Femur (tissue), 1 donor: ENCODE measurements around the gene EDDM3A.
"Not testable (repeated sequence)": the region's sequence is repeated elsewhere in the genome, so short reads cannot be mapped to it uniquely, and the experiment has no call there.

Experiments used
- DNase-seq: peaks from one replicate; pipeline ENCODE4 v3.0.0-alpha.2; 2017

Gene EDDM3A

GRCh38 chr14:20733684-20734429, 11.8 kb upstream of the EDDM3A start:
- DNase-seq: no peak

- DNase-seq: no peak
Measured at GRCh38 chr14:20734430-20734806, 11.3 kb upstream of the EDDM3A start.

- not testable (repeated sequence) for DNase-seq
Measured at GRCh38 chr14:20738292-20738691, 7.4 kb upstream of the EDDM3A start.

- no peak for DNase-seq
Measured at GRCh38 chr14:20742132-20742531, 3.6 kb upstream of the EDDM3A start.

- DNase-seq: no peak
Measured at GRCh38 chr14:20743556-20743955, 2.1 kb upstream of the EDDM3A start.

GRCh38 chr14:20746566-20746965, 879 bp downstream of the EDDM3A start:
- no peak for DNase-seq

GRCh38 chr14:20748439-20748838, 2.8 kb downstream of the EDDM3A start:
- no peak for DNase-seq

GRCh38 chr14:20750194-20750593, 4.5 kb downstream of the EDDM3A start:
- DNase-seq: no peak

GRCh38 chr14:20751963-20752562, 6.4 kb downstream of the EDDM3A start:
- DNase-seq: no peak

- no peak for DNase-seq
Measured at GRCh38 chr14:20754308-20754707, 8.6 kb downstream of the EDDM3A start.

- no peak for DNase-seq
Measured at GRCh38 chr14:20755037-20755436, 9.3 kb downstream of the EDDM3A start.

- no peak for DNase-seq
Measured at GRCh38 chr14:20757965-20758364, 12.3 kb downstream of the EDDM3A start.

- DNase-seq: not testable (repeated sequence)
Measured at GRCh38 chr14:20759465-20759864, 13.8 kb downstream of the EDDM3A start.

GRCh38 chr14:20760950-20761349, 15.3 kb downstream of the EDDM3A start:
- DNase-seq: no peak

GRCh38 chr14:20768593-20768892, 22.9 kb downstream of the EDDM3A start:
- no peak for DNase-seq

GRCh38 chr14:20769421-20769820, 23.7 kb downstream of the EDDM3A start:
- no peak for DNase-seq

GRCh38 chr14:20772650-20773049, 27.0 kb downstream of the EDDM3A start:
- DNase-seq: no peak

GRCh38 chr14:20774258-20774824, 28.7 kb downstream of the EDDM3A start:
- no peak for DNase-seq

- no peak for DNase-seq
Measured at GRCh38 chr14:20775043-20775442, 29.4 kb downstream of the EDDM3A start.

GRCh38 chr14:20775901-20776300, 30.2 kb downstream of the EDDM3A start:
- no peak for DNase-seq

GRCh38 chr14:20781803-20782202, 36.1 kb downstream of the EDDM3A start:
- no peak for DNase-seq

- no peak for DNase-seq
Measured at GRCh38 chr14:20782280-20782890, 36.7 kb downstream of the EDDM3A start.

GRCh38 chr14:20787025-20787424, 41.3 kb downstream of the EDDM3A start:
- DNase-seq: no peak

- no peak for DNase-seq
Measured at GRCh38 chr14:20789230-20789813, 43.6 kb downstream of the EDDM3A start.
